Psoas muscle (tissue), 8 donors: Measurements from ENCODE around the gene ARHGEF9. TPM values are rescaled to one million over a fixed set of nuclear protein-coding genes. Genes with fewer than 3 reads are reported as not detected.

Experiments
- ATAC-seq, 4 donors: fragments of 200-7000 bp; cut with Tn5 transposase; one replicate each; pipeline ENCODE4 v1.9.1; 2020; ENCODE audit warnings: moderate library complexity in 3 of 4, mild to moderate bottlenecking in 2 of 4
- DNase-seq, 2 donors: peaks; one replicate each; pipeline ENCODE4 v3.0.0-alpha.2; 2020
- H3K27ac ChIP-seq: fragments of 200-600 bp; one replicate; pipeline ENCODE4 v1.8.0; 2022
- H3K27me3 ChIP-seq, 3 donors: fragments of 200-600 bp in 1 of 3; one replicate each; pipeline versions ENCODE4 v1.6.1 to v1.8.0; 2013 to 2022; ENCODE audit warnings: low read length in 2 of 3, mild to moderate bottlenecking in 2 of 3, moderate library complexity in 1 of 3; ENCODE audit not compliant: insufficient read depth in 3 of 3
- H3K36me3 ChIP-seq, 2 donors: fragments of 200-600 bp in 1 of 2; one replicate each; pipeline versions ENCODE4 v1.6.1 to v1.8.0; 2013 to 2022; ENCODE audit warnings: low read depth in 1 of 2, mild to moderate bottlenecking in 1 of 2, moderate library complexity in 1 of 2; ENCODE audit not compliant: insufficient read depth in 1 of 2
- H3K4me1 ChIP-seq: fragments of 200-600 bp; one replicate; pipeline ENCODE4 v1.8.0; 2022
- H3K4me3 ChIP-seq: fragments of 200-600 bp; one replicate; pipeline ENCODE4 v1.8.0; 2022; ENCODE audit warnings: mild to moderate bottlenecking
- H3K9me3 ChIP-seq: fragments of 200-600 bp; one replicate; pipeline ENCODE4 v1.8.0; 2022
- CTCF ChIP-seq: fragments of 200-600 bp; IDR thresholded peaks from one replicate; pipeline ENCODE4 v1.8.0; 2022; ENCODE audit warnings: antibody characterized with exemption
- WGBS, 3 donors: extraction: QIAGEN DNeasy Blood & Tissue Kit; methylation state at CpG; one replicate each; pipeline versions ENCODE4 v1.1.6 to v1.1.7; 2013; 5-methylcytosine and 5-hydroxymethylcytosine counted together
- intact Hi-C, 2 donors: fragments of 100-400 bp; cut with DNase I; formaldehyde crosslinking; loops; one replicate each; pipeline versions ENCODE4 v1.11.0 to v1.14.2; 2022
- polyA plus RNA-seq, 3 donors: library from polyadenylated mRNA; stranded (reverse); fragments of 200-250 nt; gene quantifications; one replicate each; pipeline ENCODE4 v1.2.3, GENCODE V29; 2013
- total RNA-seq, 4 donors: library from RNA; stranded (reverse); fragmentation: NEBNext Ultra II Directional in 2 of 4; extraction: Animal tissue kit (Norgen Biotek cat#: 25700) in 2 of 4; gene quantifications; one replicate each; pipeline versions ENCODE4 v1.2.1 to v1.2.4, GENCODE V29; 2021 to 2023
- donor health status: healthy with polysubstance abuse.
- donor health status: DM: no; HTN: no; CAD: no; lungs with moderate emphysema.
- donor health status: Bipolar disorder and iron deficiency.
- donor health status: healthy.
- donor health status: DM: yes; HTN: yes; CAD: no.
- donor health status: DM: no; HTN: no; CAD: no.
- donor health status: DM: no; HTN: no; CAD: no.
- donor health status: DM: yes; HTN: yes; CAD: no.

Gene ARHGEF9
- total and polyA plus RNA-seq, 7 donors = 1.6 to 9.4 (median 4.7) TPM

- no peak overlapping the region for H3K27ac ChIP-seq
- peaks cover 15% of the 10 kb centered on the region for H3K9me3 ChIP-seq
- TF ChIP-seq CTCF = peak; percentile 57
- 8 to 32% (median 21%) methylated on average over 1 of the region's 1 CpG for WGBS, 3 donors
- peaks cover 0 to 3% (median 0%) of the 10 kb centered on the region in 3 donors for H3K27me3 ChIP-seq
- ATAC-seq = peak in 2 of 4 donors; percentile 50 to 61
- no peak for DNase-seq
- intact Hi-C loops = no loop called here
- no peak overlapping the region for H3K4me3 ChIP-seq
- H3K36me3 ChIP-seq = no peaks in the 10 kb centered on the region
- no peaks in the 10 kb centered on the region for H3K4me1 ChIP-seq
Observed at GRCh38 chrX:63686878-63687714, 97.9 kb downstream of the ARHGEF9 start.

- Histone ChIP-seq H3K9me3 (peaks cover 7% of the 10 kb centered on the region), H3K4me1 (no peaks in the 10 kb centered on the region), H3K27ac (no peak overlapping the region), H3K27me3 (peaks cover 0 to 8% (median 0%) of the 10 kb centered on the region in 3 donors), H3K4me3 (no peak overlapping the region), H3K36me3 (no peaks in the 10 kb centered on the region)
- TF ChIP-seq CTCF = no peak
- intact Hi-C loops = no loop called here
- ATAC-seq = no peak
- no peak for DNase-seq
- 91 to 100% (median 97%) methylated on average over 3 of the region's 3 CpGs for WGBS, 3 donors
Observed at GRCh38 chrX:63680423-63680822, 104.6 kb downstream of the ARHGEF9 start.

GRCh38 chrX:63679432-63679831, 105.6 kb downstream of the ARHGEF9 start:
- Histone ChIP-seq H3K27me3 (peaks cover 0 to 8% (median 0%) of the 10 kb centered on the region in 3 donors), H3K4me1 (no peaks in the 10 kb centered on the region), H3K4me3 (no peak overlapping the region), H3K9me3 (peaks cover 7% of the 10 kb centered on the region), H3K27ac (no peak overlapping the region), H3K36me3 (peaks cover 0 to 9% of the 10 kb centered on the region in 2 donors)
- WGBS, 3 donors = 73 to 94% (median 88%) methylated on average over 3 of the region's 3 CpGs
- ATAC-seq (no peak), DNase-seq (no peak)
- intact Hi-C loops = no loop called here
- no peak for TF ChIP-seq CTCF

GRCh38 chrX:63675716-63676115, 109.3 kb downstream of the ARHGEF9 start:
- Histone ChIP-seq H3K36me3 (peaks cover 0 to 24% of the 10 kb centered on the region in 2 donors), H3K4me1 (no peaks in the 10 kb centered on the region), H3K9me3 (no peaks in the 10 kb centered on the region), H3K27me3 (peaks cover 0 to 6% (median 0%) of the 10 kb centered on the region in 3 donors), H3K4me3 (no peak overlapping the region), H3K27ac (no peak overlapping the region)
- DNase-seq (no peak), ATAC-seq (no peak)
- whole genome bisulfite sequencing, 3 donors = 76 to 96% (median 92%) methylated on average over 2 of the region's 2 CpGs
- no peak for TF ChIP-seq CTCF
- intact Hi-C loops = no loop called here
